HG02623 (cell line): Measurements from ENCODE around the gene PNMA5.
"Not testable (repeated sequence)": the region's sequence is repeated elsewhere in the genome, so short reads cannot be mapped to it uniquely, and the experiment has no call there.

Experiments
- ATAC-seq: cut with Tn5 transposase; IDR thresholded peaks from one replicate; pipeline ENCODE4 v1.9.1; 2021; ENCODE audit warnings: moderate library complexity; ENCODE audit not compliant: unreplicated experiment

Gene PNMA5

DNA sequence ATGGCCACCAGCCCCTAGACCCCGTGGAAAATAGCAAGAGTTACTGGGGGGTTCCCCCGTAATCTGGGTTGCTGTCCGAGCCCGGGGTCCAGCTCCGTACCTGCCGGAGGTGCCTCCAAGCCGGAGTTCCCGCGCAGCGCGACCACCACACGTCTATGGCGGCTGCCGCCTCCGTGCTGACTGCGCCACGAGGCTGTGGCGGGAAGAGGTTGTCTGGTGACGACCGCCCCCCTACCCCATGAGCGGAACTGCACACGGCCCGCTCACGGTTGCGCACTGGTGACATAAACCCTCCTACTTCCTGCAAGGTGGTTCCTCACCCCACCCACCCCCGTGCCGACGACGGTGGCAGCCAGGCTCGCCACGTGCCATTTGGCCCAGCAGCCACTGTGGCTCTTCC is at the start of gene PNMA5:
PNMA5 (minus strand) TSS at position 184 of the 400 bp plus-strand sequence. CDS start 2,518 bp downstream, outside the sequence.
- no peak for ATAC-seq

DNA sequence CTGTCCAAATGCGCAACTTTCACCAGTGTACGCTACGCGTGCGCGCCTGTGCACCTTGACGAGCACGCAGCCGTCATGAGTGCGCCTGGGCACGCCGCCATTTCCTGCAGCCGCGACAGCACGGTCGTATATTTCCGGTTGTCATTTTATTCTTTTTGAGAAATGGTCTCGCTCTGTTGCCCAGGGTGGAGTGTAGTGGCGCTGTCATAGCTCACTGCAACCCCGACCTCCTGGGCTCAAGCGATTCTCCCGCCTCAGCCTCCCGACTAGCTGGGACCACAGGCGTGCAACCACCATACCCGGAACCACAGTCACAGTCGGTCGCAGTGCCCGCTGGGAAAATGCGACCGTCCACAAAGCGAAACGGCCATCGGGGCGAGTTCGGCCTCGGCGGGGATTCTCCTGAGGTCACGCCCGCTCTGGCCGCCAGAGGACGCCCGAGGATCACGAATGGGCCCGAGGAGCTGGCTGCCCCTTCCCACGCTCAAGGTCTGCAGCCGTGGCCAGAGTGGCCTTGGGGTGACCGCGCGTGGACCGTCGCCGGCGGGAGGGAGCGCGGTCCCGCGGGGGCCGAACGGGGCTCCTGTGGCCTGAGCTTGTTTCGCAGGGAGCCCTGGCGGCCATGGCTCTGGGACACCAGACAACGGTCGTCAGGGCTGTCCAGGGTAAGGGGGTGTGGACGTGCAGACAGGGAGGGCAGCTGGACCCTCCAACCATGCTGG is 38.6 kb upstream of the PNMA5 start:
- ATAC-seq = peak; percentile 47

DNA sequence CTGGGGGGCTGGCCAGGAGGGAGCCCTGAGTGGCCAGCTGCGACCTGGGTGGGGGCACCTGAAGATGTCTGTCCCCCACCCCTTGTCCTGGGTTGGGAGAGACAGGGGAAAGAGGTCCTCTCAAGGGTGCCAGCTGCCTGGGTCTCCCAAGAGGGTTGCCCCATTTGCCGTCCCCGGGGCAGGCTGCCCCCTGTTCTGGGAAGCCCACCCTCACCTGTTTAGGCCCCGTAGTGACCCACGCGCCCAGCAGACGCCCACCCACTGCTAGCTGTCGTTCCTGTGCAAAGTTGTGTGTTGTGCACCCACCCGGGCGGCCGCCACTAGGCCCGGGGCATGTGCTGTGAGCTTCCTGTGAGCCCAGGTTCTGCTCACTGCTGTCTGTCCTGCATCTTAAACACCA is 36.9 kb upstream of the PNMA5 start:
- ATAC-seq = no peak

DNA sequence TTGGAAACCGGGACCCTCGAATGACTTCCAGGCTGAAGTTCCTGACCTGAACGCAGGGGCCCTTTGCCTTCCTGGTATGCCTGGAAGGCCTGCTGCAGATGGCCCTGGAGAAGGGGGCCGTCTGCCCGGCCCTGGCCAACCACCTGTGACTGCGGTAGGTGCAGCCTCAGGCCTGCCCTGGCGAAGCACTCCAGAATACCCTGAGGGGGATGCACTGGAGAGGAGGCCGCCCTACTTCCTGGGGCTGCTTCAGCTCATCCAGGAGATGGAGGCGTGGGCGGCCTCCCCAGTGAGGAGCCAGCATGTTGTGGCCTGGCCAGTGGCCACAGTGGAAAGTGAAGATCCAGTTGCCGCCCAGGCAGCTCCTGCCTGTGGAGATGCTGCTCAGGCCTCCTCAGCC is 36.0 kb upstream of the PNMA5 start:
- no peak for ATAC-seq

DNA sequence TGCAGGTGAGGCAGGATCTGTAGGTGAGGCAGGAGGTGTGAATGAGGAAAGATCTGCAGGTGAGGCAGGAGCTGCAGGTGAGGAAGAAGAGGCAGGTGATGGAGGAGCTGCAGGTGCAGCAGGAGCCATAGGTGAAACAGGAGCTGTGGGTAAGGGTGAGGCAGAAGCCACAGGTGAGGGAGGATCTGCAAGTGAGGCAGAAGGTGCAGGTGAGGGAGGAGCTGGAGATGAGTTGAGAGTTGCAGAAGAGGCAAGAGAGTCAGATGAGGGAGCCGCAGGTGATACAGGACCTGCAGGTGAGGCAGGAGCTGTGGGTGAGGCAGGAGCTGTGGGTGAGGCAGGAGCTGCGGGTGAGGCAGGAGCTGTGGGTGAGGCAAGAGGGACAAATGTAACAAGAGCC is 35.2 kb upstream of the PNMA5 start:
- no peak for ATAC-seq

DNA sequence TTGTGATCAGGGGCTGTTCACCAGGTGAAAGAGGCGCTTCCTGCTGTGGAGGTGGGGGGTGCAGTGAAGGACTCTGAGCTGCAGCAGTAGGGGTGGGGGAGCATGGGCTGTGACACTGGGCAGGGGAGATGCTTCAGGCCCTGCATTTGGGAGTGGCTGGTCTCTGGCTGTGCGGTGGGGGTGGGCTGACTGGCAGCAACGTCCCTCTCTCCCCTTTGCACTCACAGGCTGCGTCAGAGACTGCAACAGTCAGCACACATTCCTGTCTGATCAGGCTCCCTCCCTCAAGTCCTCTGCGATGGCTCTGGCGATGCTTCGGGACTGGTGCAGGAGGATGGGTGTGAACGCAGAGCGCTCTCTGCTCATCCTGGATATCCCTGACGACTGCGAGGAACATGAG is 34.6 kb upstream of the PNMA5 start:
- ATAC-seq = not testable (repeated sequence)

DNA sequence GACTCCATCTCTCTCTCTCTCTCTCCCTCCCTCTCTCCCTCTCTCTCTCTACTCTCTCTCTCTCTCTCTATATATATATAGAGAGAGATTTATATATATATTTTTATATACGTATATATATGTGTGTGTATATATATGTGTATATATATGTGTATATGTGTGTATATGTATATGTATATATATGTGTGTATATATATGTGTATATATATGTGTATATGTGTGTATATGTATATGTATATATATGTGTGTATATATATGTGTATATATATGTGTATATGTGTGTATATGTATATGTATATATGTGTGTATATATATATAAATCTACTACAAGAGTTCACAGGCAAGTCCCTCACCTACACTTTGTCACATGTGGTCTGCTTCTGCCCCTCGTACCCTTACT is 32.6 kb upstream of the PNMA5 start:
- ATAC-seq = not testable (repeated sequence)

DNA sequence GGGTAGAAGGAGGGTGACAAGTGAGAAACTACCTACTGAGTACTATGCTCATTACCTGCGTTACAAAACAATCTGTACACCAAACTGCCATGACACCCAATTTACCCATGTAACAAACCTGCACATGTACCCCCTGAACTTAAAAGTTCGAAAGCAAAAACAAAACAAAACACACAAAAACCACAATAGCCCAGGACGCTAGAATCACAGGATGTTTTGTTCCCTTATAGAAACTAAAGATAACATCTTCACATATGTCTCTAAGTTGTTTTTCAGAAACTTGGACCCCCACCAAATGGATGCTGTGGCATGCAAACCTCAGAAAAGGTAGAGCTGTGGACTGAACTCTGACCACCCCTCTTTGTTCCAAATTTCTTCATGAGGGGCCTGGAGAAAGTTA is 25.2 kb upstream of the PNMA5 start:
- no peak for ATAC-seq

DNA sequence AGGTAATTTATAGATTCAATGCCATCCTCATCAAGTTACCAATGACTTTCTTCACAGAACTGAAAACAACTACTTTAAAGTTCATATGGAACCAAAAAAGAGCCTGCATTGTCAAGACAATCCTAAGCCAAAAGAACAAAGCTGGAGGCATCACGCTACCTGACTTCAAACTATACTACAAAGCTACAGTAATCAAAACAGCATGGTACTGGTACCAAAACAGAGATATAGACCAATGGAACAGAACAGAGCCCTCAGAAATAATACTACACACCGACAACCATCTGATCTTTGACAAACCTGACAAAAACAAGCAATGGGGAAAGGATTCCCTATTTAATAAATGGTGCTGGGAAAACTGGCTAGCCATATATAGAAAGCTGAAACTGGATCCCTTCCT is 23.3 kb upstream of the PNMA5 start:
- ATAC-seq = not testable (repeated sequence)

DNA sequence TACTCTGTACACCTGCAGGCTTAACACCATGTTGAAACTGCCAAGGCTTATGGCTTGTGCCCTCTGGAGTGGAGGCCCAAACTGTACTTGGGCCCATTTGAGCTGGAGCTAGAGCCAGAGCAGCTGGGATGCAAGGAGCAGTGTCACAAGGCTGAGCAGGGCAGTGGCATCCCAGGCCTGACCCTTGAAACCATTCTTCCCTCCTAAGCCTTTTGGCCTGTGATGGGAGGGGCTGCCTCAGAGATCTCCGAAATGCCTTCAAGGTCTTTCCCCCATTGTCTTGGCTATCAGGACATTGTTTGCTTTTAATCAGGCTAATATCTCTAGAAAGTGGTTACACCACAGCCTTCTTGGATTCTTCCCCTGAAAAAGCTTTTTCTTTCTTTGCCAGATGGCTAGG is 10.9 kb upstream of the PNMA5 start:
- no peak for ATAC-seq

DNA sequence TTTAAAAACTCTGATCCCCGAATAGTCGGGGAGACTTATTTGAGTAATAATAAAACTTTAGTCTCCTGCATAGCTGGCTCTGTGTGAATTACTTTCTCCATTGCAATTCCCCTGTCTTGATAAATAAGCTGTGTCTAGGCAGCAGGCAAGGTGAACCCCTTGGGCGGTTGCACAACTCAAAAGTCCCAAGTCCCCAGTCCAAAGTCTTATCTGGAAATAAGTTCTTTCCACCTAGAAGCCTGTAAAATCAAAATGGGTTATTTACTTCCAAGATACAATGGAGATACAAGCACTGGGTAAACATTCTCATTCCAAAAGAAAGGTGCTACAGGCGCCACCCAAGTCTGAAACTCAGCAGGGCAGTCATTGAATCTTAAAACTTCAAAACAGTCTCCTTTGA is 10.1 kb upstream of the PNMA5 start:
- no peak for ATAC-seq

DNA sequence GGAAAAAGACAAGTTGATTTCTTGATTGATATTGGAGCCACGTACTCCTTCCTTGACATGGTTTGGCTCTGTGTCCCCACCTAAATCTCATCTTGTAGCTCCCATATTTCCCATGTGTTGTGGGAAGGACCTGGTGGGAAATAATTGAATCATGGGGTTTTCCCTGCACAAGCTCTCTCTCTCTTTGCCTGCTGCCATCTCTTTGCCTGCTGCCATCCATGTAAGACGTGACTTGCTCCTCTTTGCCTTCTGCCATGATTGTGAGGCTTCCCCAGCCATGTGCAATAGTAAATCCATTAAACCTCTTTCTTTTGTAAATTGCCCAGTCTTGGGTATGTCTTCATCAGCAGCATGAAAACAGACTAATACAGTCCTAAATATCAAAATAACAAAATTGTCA is 8.3 kb upstream of the PNMA5 start:
- ATAC-seq = not testable (repeated sequence)

DNA sequence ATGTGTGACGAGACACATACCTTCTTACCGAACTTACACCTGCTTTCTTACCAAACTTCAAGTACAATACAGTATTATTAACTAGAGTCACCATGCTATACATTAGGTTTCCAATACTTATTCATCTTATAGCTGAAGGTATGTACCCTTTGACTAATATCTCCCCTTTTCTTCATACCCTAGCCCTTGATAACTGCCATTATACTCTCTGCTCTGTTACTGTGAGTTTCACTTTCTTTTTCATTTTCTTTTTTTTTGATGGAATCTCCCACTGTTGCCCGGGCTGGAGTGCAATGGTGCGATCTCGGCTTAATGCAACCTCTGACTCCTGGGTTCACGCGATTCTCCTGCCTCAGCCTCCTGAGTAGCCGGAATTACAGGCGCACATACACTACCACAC is 3.4 kb upstream of the PNMA5 start:
- ATAC-seq = no peak

DNA sequence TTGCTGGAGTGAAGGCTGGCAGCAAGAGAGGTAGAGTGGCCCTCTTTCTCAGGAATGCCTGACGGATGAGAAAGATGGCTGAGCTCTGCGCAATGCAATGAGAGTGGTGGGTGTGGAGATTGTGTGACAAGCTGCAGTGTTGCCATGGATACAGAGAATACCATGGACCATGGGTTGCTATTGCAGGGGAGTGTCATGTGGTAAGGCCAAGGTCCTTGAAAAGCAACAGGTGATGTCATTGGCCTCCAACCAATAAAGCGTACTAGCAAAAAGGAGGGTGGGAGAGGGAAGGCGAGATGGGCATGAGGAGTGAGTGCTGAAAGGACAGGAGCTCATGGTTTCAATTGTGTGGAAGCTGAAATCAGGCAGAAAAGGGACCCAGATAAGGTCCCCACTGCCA is 1.8 kb downstream of the PNMA5 start:
- no peak for ATAC-seq

DNA sequence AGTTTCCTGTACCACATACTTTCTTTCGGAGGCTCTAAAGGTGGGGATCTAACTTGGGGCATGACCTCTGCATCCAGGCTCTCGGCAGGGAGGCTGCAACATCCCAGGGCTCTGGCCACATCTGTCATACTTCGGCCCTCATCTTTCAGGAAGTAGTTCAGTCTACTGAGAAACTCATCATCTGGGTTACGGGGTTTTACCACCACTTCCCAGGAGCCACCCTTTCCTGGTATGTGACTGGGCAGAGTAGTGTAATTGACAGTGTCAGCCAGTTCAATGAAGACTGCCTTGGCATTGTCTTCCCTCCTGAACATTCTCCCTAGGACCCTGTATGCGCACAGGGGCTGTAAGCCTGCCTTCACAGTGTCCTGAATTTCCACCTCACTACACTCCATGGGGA is 2.8 kb downstream of the PNMA5 start:
- no peak for ATAC-seq

DNA sequence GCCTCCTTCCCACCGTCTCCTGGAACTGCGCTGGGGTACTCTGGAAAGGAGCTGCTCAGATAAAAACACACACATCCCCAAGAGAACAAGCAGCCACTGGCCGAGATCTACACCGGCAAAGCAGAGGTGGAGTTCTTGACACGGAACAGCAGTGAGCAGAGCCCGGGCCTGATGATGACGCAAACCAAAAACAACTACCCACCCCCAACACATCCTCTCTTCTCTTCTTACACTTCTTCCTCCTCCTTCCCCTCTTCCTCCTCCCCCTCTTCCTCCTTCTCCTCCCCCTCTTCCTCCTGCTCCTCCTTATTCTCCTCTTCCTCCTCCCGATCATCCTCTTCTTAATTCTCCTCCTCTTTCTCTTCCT is 4.6 kb downstream of the PNMA5 start:
- no peak for ATAC-seq

DNA sequence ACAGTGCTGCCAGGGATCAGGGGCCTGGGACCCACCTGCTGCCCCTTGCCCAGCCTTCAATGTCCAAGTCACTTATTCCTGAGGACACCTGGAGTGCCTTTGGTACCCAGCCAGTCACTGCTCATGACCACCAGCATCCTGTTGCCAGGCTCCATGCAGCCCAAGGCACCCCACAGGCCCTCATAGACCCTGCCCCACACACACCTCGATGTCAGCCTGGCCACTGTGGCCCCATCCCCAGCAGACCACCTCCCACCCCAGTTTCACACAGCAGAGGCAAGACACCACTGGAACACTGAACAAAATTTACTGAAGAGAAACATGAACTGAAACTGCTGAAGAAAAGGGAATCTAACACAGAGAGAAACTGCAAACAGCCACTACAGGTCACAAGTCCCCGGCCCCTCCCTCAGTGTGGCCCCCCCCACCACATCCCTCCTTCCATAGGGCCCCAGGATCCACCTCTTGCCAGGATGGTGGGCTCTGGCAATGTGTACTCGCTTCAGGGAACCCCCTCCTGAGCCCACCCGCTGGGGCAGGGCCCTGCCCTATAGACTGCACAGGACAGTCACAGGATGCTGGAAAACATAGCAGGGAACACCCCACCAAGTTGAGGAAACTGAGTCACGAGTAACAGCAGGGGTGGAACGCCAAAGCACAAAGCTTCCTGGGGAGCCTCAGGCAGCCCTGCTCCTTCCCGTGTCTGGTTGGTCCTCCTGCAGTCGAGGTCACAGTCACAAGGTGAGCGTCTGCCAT is 5.2 kb downstream of the PNMA5 start:
- no peak for ATAC-seq

DNA sequence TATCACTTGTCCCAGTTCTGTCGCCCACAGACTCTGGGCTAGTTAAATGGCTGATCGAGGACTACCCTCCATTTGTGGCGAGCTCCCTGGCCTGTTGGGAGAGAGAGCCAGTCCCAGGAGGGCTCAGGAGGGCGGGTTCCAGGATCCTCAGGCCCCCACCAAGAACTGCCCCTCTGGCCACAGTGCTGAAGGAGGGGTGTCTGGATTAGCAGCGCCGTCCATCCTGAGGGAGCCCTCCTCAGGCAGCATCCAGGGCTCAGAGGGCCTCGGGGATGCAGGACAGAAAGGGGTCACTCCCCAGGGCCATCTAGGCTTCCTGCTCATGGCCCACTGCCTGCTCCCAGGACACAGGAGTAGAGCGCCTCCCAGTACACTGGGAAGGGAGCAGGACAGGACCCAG is 6.1 kb downstream of the PNMA5 start:
- ATAC-seq = no peak

DNA sequence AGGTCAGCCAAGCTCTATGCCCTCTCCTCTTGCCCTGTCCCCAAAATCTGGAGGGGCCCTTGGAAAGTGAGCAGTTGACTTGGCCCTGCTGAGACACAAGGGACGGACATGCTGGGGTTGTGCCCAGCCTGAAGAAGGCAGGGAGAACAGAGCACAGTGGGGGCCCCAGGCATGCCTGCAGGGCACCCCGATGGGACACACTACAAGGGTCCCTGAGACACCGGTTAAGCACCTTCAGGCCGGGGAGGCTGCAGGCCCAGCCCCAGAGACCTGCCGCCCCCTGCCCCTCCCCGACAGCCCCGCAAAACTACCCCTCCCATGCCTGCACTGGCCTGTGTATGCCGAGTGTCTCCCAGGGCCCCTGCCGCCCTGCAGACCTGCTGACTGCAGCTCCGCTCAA is 6.8 kb downstream of the PNMA5 start:
- not testable (repeated sequence) for ATAC-seq

DNA sequence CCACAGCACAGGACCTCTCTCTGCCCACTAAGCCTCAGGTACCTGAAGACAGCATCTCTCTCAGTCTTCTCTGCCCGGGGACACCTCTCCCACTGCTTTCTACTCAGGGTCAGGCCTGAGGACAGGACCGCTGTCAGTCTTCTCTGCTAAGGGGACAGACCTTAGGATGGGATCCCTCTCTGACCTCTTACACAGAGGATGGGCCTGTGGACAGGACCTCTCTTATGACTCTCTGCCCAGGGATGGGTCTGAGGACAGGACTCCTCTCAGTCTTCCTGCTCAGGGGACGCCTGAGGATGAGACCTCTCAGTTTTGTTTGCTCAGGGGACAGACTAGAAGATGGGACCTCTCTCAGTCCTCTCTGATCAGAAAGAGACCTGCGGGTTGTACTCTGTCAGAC is 8.5 kb downstream of the PNMA5 start:
- not testable (repeated sequence) for ATAC-seq

DNA sequence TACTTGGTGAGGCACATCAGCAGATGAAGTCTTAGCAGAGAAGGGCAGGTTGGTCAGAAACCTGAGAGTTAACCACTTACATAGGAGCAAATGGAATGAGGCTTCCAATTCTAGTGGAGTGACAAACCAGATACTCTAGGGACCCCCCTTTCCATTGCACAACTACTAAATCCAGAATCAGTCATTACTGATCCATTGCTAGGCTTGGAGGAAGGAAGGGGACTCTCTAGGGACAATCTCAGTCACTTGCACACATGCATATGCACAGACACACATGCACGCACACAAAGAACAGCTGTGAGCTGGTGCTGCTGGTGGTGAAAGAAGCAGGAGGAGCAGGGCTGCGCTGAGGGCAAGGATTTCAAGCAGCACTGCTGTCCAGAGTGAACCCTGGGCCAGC is 25.7 kb downstream of the PNMA5 start:
- ATAC-seq = no peak

DNA sequence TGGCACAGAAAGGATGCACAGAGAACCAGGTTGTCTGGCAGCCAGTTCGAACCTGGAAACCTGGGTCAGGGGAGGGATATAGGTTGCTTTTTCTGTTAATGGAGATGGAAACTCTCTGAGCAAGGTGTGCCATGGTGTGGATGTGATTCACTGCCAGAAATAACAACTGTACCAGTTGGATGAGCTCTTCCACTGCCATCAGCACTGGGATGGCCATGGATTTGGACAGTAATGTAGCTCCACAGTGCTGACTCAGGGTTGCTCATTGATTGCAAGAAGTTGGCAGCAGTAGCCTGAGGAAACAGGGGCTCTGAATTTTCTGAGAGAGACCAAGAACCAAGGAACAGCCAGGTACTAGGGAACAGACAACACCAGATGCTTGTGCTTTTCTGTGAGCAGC is 33.8 kb downstream of the PNMA5 start:
- ATAC-seq = no peak

DNA sequence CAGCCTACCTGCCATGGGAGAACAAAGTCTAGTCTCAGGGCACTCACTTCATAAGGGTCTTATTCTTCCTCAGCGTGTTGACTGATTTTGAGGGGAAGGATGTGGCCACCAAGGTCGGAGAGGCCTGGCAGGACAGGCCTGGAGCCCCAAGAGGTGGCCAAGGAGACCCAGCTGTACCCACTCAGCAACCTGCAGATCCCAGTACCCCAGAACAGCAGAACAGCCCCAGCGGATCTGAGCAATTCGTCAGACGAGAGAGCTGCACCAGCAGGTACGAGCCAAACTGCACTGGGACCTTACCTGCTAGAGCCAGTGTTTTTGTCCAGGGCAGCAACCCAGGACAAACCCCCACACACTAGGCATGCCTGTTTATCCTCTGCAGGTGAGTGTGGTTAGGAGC is 34.3 kb downstream of the PNMA5 start:
- no peak for ATAC-seq
